ENCODE measurements around the gene ABL2.
"Not testable (repeated sequence)": the region's sequence is repeated elsewhere in the genome, so short reads cannot be mapped to it uniquely, and the experiment has no call there.

The ABL2 gene

GRCh38 chr1:179184403-179184802 lies 45.1 kb downstream of the ABL2 start:
- no peak for TF ChIP-seq CTCF (conservative IDR thresholded peaks at IDR 0.05; ENCODE audit: low read depth, low read length)
- H3K4me3 ChIP-seq (ENCODE audit: low read length): no peak overlapping the region
- DNase-seq (ENCODE audit: low read depth): no peak

- DNase-seq (ENCODE audit: low read depth): no peak
- TF ChIP-seq CTCF (conservative IDR thresholded peaks at IDR 0.05; ENCODE audit: low read depth, low read length): no peak
Measured at GRCh38 chr1:179183857-179184256, 45.6 kb downstream of the ABL2 start.

GRCh38 chr1:179178950-179179349 lies 50.5 kb downstream of the ABL2 start:
- TF ChIP-seq CTCF (conservative IDR thresholded peaks at IDR 0.05; ENCODE audit: low read depth, low read length): no peak
- H3K4me3 ChIP-seq (ENCODE audit: low read length): no peak overlapping the region
- peak; percentile 92 for DNase-seq (ENCODE audit: low read depth)

More at GRCh38 chr1:179183857-179184256, 45.6 kb downstream of the ABL2 start:
- H3K4me3 ChIP-seq (ENCODE audit: low read length): no peak overlapping the region

GRCh38 chr1:179178183-179178582 lies 51.3 kb downstream of the ABL2 start:
- no peak for TF ChIP-seq CTCF (conservative IDR thresholded peaks at IDR 0.05; ENCODE audit: low read depth, low read length)
- DNase-seq (ENCODE audit: low read depth): no peak
- no peak overlapping the region for H3K4me3 ChIP-seq (ENCODE audit: low read length)

- TF ChIP-seq CTCF (conservative IDR thresholded peaks at IDR 0.05; ENCODE audit: low read depth, low read length): no peak
- no peak for DNase-seq (ENCODE audit: low read depth)
- H3K4me3 ChIP-seq (ENCODE audit: low read length): no peak overlapping the region
Measured at GRCh38 chr1:179177615-179178014, 51.9 kb downstream of the ABL2 start.

- DNase-seq (ENCODE audit: low read depth): no peak
- no peak for TF ChIP-seq CTCF (conservative IDR thresholded peaks at IDR 0.05; ENCODE audit: low read depth, low read length)
- H3K4me3 ChIP-seq (ENCODE audit: low read length): no peak overlapping the region
Measured at GRCh38 chr1:179177182-179177581, 52.3 kb downstream of the ABL2 start.

GRCh38 chr1:179175011-179175841 lies 54.3 kb downstream of the ABL2 start:
- no peak for TF ChIP-seq CTCF (conservative IDR thresholded peaks at IDR 0.05; ENCODE audit: low read depth, low read length)
- no peak overlapping the region for H3K4me3 ChIP-seq (ENCODE audit: low read length)
- DNase-seq (ENCODE audit: low read depth): no peak

GRCh38 chr1:179170468-179170770 lies 59.1 kb downstream of the ABL2 start:
- not testable (repeated sequence) for H3K4me3 ChIP-seq (ENCODE audit: low read length); DNase-seq (ENCODE audit: low read depth)
